ENCODE results near the gene REELD1.

Gene REELD1

DNA sequence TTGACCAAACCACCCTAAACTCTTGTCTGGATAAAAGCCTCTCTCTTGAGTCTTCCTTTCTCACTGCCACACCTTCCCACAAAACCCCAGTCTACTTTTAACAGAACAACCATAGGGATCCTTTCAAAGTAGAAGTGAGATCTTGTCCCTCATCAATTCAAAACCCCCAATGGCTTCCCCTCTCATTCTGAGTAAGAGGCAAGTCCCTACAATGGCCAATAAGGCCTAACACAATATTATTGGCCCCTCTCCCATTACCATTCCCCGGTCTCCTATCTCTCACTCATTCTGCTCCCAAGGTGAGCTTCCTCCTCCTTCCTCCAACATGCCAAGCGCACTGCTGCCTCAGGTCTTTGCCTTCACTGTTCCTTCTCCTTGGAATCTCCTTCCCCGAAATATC, 57.1 kb downstream of the REELD1 start:
- DNase-seq, result no peak

DNA sequence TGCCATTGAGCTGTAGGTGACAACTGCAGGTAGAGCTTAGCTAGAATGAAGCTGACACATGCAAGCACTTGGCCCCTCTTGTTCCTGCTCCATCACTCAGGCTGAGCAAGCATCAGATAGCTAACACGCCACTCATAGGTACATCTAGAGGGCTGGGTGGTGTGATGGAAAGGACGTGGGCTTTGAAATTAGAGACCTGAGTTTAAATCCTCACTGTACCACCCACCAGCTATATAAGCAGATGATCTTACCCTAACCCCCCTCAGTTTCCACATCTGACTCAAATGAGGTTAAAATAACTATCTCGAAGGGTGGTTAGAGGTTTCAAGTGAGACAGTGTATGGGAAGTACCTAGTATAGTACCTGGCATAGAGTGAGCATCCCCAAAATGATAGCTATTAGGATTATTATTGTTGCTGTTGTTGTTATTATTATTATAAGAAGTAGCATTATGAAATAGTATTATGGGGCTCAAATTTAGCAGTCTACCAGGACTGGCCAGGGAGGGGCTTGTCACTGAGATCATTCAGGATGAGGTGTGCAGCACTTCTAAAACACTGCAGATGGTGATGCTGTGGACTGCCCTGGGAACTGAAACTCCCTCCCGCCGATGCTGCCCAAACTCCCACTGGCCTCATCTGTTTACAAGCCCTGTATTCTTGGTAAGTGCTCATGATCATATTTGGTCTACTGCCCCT, 59.0 kb downstream of the REELD1 start:
- no peak for DNase-seq

DNA sequence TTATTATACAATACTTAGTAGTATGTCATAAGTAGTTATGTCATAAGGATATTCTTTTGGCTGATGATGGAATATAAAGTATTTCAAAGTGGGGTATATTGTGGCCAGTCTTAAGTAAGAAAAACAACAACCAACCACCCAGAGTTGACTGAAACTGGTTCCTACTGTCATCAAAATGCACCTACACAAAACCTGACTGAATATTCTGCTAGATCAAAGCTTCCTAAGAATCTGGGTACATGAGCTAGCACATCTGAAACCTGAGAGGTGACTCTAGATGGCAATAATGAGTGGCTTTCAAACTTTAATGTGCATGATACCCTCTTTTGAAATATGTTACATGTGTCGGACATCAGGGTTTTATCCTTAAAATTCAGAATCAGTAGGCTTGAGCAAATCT, 60.4 kb downstream of the REELD1 start:
- no peak for DNase-seq

DNA sequence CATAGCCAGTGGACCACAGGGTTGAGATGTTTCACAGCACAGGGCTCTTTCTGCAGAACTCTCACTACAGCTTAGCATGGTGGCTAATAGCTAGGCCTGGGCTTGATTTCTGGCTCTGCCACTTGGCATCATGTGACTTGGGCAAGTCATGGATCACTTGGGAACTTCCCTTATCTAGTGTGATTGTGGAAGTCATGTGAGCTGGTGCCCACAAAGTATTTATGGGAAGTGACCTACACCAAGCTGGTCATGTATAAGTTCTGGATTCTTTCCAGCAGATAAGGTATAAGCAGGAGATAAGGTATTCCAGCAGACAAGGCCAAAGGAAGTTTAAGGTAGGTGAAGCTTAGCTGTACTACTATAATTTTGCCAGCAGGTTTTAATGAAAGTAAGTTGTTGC, 61.0 kb downstream of the REELD1 start:
- DNase-seq, result no peak

DNA sequence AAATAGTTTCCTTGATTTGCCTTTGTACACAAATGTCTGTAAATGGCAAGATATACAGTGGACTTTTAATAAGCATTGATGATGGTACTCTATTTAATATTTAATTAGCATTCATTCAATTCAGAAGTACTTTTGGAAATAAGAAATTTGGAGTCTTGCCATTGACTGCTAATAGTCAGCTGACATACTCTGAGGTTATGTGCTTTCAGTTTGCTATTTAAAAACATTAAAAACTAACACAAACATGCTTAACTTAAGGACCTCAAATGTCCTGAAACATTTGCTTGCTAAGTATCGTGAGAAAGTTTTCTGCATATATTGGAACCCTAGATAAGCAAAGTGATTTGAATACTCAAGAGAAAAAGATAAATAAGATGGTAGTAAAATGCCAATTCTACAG, 64.6 kb downstream of the REELD1 start:
- no peak for DNase-seq
